ENCODE measurements around the gene WIZ.

WIZ gene

DNA sequence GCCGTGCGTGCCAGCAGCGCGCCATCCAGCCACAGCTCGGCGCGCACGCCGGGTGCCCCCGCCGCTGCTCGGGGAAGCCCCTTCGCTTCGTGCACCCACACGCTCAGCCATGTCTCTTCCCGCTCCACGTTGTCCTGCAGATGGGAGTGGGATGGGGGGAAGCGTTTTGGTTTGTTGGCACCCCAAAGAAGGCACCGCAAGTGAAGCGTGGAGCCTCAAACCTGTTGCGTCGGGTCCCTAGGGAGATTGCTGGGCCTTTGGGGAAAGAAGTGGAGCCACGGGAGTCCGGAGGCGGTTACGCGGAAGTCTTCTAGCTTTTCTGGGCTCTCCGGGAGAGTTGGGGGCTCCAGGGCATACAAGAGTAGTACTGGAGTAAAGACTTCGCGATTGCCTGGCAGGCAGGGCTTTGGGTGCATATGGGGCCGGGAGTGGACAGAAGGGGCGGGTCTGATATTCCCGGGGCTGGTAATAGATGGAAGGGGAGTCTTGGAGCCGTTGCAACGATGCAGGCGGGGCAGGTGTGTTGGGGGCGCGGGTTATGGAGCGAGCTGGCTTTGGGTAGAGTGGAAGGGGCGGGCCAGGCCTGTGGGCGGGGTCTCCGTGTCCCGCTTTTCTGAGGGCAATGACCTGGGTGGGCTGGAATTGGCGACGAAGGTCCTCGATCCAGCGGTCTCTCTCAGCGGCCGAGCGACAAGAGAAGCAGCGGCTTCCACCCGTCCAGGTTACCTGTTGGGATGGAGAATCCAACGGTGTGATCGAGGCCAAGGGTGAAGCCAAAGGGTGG is 8.1 kb upstream of the WIZ start:
- H3K36me3 Mint-ChIP-seq (ENCODE audit: low read depth), result no peaks in the 10 kb centered on the region
- no peak for DNase-seq
- H3K4me1 Mint-ChIP-seq, result peaks cover 10% of the 10 kb centered on the region
- H3K27me3 Mint-ChIP-seq (ENCODE audit: low read depth, poor library complexity), result peaks cover 95% of the 10 kb centered on the region
- TF ChIP-seq, protein P1, sequence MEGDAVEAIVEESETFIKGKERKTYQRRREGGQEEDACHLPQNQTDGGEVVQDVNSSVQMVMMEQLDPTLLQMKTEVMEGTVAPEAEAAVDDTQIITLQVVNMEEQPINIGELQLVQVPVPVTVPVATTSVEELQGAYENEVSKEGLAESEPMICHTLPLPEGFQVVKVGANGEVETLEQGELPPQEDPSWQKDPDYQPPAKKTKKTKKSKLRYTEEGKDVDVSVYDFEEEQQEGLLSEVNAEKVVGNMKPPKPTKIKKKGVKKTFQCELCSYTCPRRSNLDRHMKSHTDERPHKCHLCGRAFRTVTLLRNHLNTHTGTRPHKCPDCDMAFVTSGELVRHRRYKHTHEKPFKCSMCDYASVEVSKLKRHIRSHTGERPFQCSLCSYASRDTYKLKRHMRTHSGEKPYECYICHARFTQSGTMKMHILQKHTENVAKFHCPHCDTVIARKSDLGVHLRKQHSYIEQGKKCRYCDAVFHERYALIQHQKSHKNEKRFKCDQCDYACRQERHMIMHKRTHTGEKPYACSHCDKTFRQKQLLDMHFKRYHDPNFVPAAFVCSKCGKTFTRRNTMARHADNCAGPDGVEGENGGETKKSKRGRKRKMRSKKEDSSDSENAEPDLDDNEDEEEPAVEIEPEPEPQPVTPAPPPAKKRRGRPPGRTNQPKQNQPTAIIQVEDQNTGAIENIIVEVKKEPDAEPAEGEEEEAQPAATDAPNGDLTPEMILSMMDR (IDR thresholded peaks at IDR 0.05), result no peak
- no peak overlapping the region for H3K4me3 Mint-ChIP-seq
- H3K9me3 Mint-ChIP-seq, result no peaks in the 10 kb centered on the region
- H3K27ac Mint-ChIP-seq, result no peak overlapping the region

DNA sequence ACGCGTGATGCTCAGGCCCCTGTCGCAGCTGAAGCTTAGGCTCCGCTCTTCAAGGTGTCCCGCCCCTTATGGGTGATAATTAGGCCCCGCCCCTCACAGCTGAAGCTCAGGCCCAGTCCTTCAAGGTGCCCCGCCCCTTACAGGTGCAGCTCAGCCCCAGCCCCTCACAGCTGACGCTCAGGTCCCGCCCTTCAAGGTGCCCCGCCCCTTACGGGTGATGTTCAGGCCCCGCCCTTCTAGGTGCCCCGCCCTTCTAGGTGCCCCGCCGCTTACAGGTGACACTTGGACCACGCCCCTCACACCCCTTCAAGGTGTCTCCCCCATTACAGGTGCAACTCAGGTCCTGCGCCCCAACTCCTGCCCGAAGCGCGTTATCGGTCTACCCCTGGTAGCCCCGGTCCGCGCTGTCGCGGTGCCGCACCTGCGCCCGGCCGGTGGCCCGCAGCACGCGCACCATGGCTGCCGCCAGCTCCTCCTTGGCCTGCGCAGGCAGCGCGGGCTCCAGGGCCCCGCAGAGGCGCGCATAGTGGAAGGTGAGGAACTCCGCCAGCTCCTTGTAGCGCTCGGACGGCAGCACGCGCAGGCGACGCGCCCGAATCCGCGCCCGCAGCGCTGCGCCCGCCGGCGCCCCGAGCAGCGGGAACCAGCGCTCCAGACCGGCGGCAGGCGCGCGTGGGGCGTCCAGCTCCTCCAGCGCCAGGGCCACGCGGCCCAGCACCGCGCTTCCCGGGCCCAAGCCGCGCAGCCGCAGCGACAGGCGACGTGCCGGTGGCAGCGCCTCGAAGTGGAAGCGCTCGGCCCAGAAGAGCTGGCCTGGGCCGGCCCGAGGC is 7.3 kb upstream of the WIZ start:
- Mint-ChIP-seq H3K4me1 (peaks cover 10% of the 10 kb centered on the region), H3K4me3 (no peak overlapping the region), H3K9me3 (no peaks in the 10 kb centered on the region), H3K27me3 (ENCODE audit: low read depth, poor library complexity) (peaks cover 92% of the 10 kb centered on the region), H3K27ac (no peak overlapping the region), H3K36me3 (ENCODE audit: low read depth) (no peaks in the 10 kb centered on the region)
- peak; percentile 38 for DNase-seq
- TF ChIP-seq, protein P1 (IDR thresholded peaks at IDR 0.05), result no peak

DNA sequence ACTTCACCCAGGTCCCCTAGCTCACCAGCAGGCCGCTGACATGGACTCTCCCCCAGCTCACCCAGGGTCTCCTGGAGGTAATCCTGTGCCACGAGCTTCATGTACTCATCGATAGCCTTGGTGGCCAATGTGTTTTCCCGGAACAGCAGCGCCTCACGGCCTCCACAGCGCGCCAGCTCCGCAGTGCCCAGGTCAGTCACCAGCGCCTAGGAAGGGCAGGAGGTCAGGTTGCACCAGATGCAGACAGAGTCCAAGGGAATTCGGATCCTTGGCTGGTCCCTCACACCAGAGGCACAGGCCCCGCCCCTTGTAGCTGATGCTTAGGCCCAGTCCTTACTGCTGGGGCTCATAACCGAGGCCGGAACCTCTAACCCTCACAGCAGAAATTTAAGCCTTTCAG is 6.7 kb upstream of the WIZ start:
- DNase-seq, result no peak
- Mint-ChIP-seq H3K9me3 (no peaks in the 10 kb centered on the region), H3K4me1 (peaks cover 10% of the 10 kb centered on the region), H3K4me3 (no peak overlapping the region), H3K36me3 (ENCODE audit: low read depth) (no peaks in the 10 kb centered on the region), H3K27me3 (ENCODE audit: low read depth, poor library complexity) (peaks cover 92% of the 10 kb centered on the region), H3K27ac (no peak overlapping the region)
- TF ChIP-seq, protein P1 (IDR thresholded peaks at IDR 0.05), result no peak

DNA sequence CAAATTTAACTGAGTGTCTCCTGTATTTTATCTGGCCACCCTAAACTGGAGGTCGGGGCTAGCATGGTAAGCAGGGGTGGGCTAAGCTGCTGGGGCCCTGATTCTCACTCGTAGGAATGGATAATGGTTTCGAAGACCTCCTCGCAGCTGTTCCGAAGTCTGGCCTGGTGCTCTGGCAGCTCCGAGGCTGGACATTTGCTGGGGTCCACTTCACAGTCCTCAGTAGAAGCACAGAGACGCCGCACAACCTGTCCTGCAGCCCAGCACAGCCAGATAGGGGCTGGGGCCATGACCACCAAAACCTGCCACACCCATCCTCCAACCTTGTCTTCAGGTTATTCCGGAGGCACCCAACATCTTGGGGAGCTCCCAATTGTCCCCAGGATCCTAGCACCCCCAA is 6.2 kb upstream of the WIZ start:
- DNase-seq, result no peak
- TF ChIP-seq, protein P1 (IDR thresholded peaks at IDR 0.05), result no peak
- no peak overlapping the region for H3K27ac Mint-ChIP-seq
- H3K4me3 Mint-ChIP-seq, result no peak overlapping the region
- peaks cover 10% of the 10 kb centered on the region for H3K4me1 Mint-ChIP-seq
- no peaks in the 10 kb centered on the region for H3K9me3 Mint-ChIP-seq
- no peaks in the 10 kb centered on the region for H3K36me3 Mint-ChIP-seq (ENCODE audit: low read depth)
- H3K27me3 Mint-ChIP-seq (ENCODE audit: low read depth, poor library complexity), result peaks cover 92% of the 10 kb centered on the region

DNA sequence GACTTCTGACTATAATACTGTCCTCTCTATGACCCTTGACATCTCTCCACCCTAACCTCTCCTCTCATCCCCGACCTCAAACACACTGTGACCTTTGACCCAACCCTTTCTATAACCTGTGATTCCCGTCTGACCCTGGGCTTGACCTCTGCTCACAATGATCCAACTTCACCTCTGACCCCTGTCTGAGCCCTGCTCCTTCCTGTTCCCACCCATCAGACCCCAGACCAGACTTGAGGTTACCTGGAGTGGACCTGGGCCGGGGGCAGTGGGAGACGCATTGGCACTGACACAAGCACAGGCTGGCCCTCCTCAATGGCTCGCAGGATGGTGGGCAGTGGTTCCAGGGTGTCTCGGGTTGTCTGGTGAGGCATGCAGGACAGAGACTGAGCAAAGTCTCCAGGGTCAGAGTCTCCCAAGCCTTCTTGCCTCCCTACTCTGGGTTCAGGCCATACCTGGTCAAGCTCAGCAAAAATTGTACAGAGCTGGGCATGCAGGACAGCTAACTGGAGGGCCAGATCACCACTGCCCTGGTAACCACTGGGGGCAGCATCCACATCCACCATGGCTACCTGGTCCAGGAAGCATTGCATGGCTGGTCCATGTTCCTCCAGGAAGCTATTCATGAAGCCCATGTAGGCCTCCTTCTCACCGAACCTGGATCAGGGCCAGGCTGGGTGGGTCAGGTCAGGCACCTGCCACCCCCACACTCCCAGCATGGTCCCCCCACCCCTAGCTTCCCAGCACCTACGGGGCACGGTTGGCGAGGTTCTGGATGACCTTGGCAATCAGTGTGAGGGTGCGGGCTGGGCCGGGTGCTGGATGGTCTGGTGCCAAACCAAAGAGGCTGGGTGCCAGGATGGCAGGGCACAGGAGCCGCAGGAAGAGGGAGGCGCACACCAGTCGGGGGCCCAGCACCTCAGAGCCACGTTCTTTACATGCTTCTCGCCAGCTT is 4.4 kb upstream of the WIZ start:
- Mint-ChIP-seq H3K27ac (no peak overlapping the region), H3K27me3 (ENCODE audit: low read depth, poor library complexity) (peaks cover 79% of the 10 kb centered on the region), H3K4me3 (peak overlapping the region; percentile 59), H3K9me3 (no peaks in the 10 kb centered on the region), H3K36me3 (ENCODE audit: low read depth) (no peaks in the 10 kb centered on the region), H3K4me1 (peaks cover 14% of the 10 kb centered on the region)
- no peak for DNase-seq
- TF ChIP-seq, protein P1 (IDR thresholded peaks at IDR 0.05), result peak; percentile 7

All from nephron progenitor cell (in vitro differentiated cells).